Keratinocyte (primary cell): ENCODE measurements around the gene CACNA1S.

ENCODE experiments used
- EZH2 ChIP-seq: IDR thresholded peaks from one replicate; pipeline ENCODE4 v1.6.1; 2012; ENCODE audit warnings: inconsistent platforms, mild to moderate bottlenecking, low read length, moderate library complexity
- TF ChIP-seq, protein P1 (sequence below), 3 experiments: IDR thresholded peaks in 1 of 3; conservative IDR thresholded peaks in 1 of 3; optimal IDR thresholded peaks in 1 of 3; 2 replicates in 2 of 3; 3 replicates in 1 of 3; pipeline versions ENCODE3 to v1.5.1; 2011; ENCODE audit warnings: low read length in 3 of 3, mild to moderate bottlenecking in 3 of 3, moderate library complexity in 2 of 3, control low read depth in 1 of 3, inconsistent platforms in 1 of 3; ENCODE audit not compliant: insufficient read depth in 2 of 3; ENCODE audit errors: extremely low read depth in 1 of 3

DNA sequence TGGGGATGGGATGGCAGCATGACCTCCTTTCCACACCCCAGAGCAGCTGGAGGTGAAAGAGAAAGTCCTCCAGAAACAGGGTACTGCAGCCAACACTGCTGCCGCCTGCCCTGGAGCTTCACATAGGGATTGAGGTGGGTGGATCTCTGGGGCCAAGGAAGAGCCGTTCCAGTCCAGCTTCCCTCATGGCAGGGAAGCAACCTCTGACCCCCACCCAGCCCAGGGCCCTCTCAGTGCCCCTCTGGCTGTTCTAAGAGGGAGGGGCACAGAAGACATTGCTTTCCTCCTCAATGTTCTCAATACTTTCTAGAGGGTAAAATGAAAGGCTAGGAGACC is 94.4 kb downstream of the CACNA1S start:
- TF ChIP-seq, protein P1, sequence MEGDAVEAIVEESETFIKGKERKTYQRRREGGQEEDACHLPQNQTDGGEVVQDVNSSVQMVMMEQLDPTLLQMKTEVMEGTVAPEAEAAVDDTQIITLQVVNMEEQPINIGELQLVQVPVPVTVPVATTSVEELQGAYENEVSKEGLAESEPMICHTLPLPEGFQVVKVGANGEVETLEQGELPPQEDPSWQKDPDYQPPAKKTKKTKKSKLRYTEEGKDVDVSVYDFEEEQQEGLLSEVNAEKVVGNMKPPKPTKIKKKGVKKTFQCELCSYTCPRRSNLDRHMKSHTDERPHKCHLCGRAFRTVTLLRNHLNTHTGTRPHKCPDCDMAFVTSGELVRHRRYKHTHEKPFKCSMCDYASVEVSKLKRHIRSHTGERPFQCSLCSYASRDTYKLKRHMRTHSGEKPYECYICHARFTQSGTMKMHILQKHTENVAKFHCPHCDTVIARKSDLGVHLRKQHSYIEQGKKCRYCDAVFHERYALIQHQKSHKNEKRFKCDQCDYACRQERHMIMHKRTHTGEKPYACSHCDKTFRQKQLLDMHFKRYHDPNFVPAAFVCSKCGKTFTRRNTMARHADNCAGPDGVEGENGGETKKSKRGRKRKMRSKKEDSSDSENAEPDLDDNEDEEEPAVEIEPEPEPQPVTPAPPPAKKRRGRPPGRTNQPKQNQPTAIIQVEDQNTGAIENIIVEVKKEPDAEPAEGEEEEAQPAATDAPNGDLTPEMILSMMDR (optimal IDR thresholded peaks at IDR 0.05 in 1 of 3, IDR thresholded peaks at IDR 0.05 in 1 of 3, conservative IDR thresholded peaks at IDR 0.05 in 1 of 3; ENCODE audit: extremely low read depth in 1 of 3, insufficient read depth in 2 of 3, low read length in 3 of 3), result no peak
- no peak for TF ChIP-seq EZH2
